Activated naive CD8-positive, alpha-beta T cell treated with anti-CD3 and anti-CD28 coated beads, Interleukin-2, amount 50 U/mL, for 16 hours (primary cell): ENCODE measurements around the gene DERL3.

Experiments
- DNase-seq: peaks from one replicate; pipeline ENCODE4 v3.0.0-alpha.2; 2020; ENCODE audit warnings: low read depth, low spot score

Gene DERL3

DNA sequence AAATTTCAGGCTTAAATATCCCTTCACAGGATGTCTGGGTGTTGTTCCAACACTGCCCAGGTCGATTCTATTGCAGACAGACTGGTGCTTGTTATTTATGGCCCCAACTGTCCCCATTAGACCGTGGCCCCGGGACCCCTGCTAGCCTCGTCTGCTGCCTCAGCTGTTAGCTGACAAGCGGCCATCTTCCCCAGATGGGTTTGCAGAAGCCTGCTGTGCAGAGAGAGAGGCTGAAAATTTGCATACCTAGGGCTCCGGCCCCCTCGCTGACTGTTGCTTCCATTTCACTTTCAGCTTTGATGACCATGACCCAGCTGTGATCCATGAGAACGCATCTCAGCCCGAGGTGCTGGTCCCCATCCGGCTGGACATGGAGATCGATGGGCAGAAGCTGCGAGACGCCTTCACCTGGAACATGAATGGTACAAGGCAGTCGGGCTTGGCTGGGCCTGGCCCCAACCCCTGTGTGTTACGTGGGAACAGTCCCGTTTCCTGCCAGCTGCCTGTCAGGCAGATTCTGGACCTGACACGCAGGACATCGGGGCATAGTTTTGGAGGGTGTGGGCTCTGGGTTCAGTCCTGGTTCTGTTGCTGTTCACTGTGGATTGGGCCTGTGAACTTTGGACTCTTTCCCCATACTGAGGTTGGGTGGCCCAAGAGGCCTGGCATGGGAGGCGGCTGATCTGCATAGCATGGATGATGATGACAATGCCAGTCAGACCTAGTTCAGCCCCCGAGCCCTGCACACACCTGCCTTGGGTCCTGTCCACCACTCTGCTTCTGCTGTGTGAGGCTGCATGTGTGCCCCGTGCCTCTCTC is 35.6 kb downstream of the DERL3 start:
- no peak for DNase-seq

DNA sequence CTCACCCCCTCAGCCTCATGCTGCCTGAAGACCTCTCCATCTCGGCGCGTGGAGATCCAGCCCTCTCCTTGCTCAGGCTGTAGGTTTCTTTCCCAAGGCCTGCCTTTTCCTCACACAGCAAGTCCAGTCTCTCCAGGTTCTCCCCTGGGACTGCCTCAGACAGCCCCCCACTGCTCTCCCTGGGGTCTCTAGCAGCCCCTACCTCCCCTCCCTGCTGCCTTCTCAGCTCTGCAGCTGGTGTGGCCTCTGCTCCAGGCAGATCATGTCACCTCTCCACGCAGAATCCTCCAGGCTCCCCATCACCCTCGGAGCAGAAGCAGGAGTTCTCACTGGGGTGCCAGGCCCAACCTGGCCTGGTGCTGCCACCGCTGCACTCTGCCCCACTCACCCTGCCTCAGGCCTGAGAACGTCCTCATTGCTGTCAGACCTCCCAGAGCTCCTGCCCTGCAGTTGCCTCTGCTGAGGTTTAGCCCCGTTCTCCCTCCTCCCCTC is 36.9 kb downstream of the DERL3 start:
- no peak for DNase-seq

DNA sequence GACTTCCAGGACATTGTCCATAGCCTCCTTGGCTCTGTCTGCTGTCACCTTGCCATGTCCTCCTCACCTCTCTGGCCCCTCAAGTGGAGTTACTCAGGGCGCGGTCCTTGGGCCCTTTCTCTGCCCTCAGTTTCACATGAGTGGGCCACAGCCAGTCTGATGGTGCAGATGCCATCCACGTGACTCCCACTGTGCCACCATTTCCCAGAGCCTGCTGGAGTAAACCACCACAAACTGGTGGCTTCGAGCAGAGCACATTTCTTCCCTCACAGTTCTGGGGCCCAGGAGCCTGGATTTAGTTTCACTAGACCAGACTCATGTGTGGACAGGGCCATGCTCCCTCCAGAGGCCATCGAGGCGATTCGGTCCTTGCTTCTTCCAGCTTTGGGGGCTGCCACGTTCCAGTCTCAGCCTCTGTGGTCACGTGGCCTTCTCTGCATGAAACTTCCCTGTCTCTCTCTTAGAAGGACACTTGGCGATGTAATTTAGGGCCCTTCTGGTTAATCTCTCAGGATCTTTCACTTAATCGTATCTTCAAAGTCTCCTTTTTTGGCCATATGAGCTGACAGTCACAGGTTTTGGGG is 37.5 kb downstream of the DERL3 start:
- DNase-seq, result no peak

DNA sequence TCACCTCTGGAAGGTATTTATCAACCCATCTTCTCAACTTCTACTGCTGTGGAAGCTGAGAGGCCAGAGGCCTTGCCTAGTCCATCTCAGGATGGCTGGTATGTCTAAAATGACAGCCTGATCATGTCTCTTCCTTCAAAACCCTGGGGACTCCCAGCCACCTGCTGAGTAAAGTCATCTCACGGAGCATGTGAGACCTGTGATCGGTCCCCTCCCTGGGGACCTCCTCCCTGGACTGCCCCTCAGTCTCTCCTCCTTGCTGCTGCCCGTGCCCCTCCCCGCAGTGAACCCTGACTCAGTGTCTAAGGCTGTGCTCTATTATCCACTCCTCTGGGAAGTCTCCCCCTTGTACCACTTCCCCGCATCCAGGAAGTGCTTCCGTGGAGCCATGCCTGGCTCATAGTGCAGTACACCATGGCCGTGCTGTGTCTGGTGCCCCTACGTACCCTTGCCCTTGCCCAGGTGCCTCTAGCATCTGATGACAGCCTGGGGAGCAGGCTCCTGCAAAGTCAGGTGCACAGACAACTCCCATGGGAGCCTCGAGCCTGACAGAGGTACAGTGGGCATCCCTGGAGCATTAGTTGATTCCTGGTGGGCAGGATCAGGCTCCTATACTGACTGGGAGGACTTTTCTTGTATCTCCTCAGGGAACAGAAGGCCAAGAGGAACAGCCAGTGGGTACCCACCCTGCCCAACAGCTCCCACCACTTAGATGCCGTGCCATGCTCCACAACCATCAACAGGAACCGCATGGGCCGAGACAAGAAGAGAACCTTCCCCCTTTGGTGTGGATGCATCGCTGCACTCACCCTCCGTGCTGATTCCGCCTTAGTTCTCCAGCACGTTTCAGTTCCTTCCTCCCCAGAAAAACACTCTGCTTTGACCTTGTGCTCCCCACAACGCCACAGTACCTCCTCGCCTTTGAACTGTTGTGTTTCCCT is 38.2 kb downstream of the DERL3 start:
- no peak for DNase-seq

DNA sequence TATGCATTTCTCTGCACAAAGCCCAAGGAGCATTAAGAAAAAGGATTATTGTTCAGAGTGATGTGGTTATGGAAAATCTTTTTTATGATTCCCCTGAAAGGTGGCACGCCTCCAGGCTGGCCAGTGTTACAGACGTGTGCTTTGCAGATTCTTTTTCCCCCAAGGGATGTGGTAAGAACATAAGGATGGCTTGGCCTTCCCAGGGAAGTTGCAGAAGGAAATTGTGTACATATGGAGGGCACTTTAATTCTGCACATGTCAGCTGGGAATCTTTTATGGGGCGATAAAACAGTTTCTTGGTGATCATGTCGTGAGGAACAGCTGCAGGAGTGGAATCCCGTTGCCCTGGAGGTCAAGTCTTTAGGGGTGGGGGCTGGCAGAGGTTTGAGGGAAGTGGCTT is 42.3 kb downstream of the DERL3 start:
- DNase-seq, result no peak

DNA sequence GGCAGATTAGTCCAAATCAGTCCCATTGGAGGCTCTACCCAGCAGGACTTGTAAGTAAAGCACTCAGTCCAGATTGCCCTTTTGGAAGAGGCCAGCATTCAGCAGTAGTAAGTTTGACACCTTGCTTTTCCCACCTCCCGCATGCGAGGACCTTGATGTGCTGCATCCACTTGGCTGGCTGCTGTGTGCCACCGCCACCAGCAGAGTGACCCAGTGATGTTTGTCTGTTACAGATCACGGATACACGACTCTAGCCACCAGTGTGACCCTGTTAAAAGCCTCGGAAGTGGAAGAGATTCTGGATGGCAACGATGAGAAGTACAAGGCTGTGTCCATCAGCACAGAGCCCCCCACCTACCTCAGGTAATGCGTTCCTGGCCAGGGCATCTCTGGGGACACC is 45.5 kb downstream of the DERL3 start:
- DNase-seq, result no peak

DNA sequence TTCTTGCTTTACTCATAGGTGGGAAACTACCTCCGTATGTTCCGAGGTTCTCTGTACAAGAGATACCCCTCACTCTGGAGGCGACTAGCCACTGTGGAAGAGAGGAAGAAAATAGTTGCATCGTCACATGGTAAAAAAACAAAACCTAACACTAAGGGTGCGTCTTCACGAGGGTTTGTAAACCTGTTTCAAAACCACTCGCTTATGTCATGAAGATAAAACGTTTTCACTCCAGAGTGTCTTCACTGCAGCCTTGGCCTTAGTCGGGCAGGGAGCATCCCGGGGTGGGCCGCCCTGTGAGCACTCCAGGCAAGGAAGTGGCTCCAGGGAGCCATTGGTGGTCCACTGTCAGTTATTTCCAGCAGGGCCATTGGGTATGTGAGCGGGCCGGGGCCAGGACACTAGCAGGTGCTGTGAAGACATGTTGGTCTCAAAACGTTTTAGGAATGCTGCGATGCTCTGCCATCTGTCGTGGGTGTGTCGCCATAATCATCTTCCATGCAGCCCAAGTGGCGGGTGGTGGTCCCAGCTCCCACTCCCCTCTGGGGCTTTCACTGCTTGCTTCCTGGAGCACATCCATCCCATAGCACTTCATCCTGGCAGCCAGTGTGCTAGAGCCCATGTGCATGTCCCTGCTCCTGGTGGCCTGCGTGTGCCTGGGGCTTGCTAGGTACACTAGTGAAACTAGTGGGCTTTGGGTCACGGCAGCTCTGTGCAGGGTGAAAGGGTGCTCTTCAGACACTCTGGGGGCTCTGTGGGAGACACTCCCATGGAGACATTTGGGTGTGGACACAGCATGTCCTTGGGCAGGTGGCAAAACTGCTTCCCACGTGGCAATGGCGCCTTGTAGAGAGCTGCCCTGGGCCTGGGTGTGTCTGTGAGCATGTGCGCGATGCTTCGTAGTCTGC is 46.8 kb downstream of the DERL3 start:
- DNase-seq, result no peak

DNA sequence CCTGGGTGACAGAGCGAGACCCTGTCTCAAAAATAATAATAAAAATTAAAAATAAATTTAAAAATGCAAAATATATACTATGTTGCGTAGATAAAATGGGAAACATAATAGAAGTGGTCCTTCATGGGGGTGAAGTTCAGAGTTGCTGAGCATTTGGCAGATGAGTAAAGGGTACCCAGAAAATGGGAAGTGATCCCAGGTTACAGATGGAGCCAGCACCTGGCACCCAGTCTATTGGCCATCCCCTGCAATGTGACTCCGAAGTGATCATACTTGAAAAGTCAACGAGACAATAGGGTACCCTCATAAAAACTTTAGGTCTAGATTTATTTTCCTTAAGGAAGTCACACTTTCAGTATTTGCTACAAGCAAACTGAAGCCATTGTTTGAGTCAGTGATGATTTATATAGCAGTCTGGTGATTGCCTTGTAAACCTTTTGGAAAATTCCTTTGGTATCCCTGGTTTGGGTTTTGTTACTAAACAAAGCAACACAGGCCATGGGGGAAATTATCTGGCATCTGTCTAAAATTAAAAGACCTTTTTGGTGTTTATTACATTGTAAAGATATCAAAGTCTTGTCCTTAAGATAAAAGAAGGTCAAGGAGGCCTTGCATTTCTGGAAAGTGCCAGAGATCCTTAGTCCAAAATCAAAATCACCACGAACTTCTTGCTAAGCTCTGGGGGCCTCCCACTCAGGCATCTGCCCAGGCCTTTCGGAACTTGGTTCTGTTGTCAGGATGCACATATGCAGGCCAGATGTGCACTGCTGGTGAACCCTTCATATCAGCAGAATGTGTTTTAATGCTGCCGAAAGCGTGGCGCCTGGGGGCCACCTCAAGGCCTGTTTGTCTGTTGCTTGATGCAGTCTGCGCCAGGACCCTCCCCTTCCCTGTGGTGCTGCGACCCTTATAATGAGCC is 47.7 kb downstream of the DERL3 start:
- no peak for DNase-seq

DNA sequence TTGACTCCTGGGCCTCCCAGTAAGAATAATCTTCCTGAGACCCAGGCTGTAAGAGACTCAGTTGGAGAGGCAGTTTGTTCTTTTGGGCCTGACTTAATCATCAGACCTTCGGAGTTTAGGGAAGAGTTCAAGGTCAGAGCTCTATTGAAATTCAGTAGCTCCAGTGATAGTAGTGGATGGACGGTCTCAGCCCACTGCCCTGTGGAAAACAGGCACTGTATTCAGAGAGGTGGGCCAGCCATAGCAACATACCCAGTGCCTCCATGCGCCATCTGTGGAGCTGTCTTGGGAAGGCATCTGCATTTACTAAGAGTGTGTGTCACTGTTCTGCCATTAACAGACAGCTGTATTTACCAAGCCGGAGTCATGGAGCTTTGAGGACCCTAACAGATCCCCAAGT is 49.2 kb downstream of the DERL3 start:
- no peak for DNase-seq

DNA sequence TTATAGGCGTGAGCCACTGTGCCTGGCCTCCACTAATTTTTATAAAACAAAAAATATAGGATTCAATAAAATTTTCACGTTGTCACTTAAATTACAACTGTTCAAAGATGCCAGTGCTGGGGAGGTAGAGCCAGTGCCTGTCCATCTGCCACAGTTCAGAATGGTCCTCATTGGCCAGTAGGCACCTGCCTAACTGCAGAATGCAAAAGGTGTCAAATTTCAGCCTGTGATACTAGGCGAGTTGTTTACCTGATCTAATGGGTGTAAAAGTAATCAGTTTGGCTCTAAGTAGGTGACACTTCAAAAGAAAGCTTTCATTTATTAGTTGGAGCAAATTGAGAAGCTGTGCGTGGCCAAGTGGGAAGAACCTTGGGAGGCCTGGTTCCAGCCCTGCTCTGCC is 49.7 kb downstream of the DERL3 start:
- no peak for DNase-seq

DNA sequence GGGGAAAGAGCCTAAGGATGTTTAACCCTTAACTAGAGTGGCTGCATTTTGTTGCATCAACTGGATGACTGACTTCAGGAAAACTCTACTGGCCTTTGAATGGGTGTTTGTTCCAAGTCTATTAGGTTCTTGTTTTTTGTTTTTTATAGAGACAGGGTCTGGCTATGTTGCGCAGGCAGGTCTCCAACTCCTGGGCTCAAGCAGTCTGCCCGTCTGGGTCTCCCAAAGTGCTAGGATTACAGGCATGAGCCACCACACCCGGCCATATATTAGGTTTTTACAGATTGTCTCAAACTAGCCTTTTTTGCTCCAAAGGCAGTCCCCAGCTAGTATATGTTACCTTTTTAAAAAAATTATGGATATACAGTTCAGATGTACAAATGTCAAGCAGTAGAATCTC is 50.9 kb downstream of the DERL3 start:
- no peak for DNase-seq

DNA sequence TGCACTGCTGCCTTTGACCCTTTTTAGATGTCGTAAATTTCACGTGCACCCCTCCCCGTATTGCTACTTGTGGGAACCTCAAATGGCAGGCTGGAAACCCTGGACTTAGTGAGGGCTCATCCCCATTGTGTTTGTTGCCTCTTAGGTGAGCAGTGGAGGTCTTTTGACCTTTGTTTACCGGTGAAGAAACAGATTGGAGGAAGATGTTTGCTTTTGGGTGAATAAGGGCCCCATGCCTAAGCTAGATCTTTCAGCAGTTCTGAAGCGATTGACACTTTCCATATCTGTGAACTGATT is 51.3 kb downstream of the DERL3 start:
- no peak for DNase-seq

DNA sequence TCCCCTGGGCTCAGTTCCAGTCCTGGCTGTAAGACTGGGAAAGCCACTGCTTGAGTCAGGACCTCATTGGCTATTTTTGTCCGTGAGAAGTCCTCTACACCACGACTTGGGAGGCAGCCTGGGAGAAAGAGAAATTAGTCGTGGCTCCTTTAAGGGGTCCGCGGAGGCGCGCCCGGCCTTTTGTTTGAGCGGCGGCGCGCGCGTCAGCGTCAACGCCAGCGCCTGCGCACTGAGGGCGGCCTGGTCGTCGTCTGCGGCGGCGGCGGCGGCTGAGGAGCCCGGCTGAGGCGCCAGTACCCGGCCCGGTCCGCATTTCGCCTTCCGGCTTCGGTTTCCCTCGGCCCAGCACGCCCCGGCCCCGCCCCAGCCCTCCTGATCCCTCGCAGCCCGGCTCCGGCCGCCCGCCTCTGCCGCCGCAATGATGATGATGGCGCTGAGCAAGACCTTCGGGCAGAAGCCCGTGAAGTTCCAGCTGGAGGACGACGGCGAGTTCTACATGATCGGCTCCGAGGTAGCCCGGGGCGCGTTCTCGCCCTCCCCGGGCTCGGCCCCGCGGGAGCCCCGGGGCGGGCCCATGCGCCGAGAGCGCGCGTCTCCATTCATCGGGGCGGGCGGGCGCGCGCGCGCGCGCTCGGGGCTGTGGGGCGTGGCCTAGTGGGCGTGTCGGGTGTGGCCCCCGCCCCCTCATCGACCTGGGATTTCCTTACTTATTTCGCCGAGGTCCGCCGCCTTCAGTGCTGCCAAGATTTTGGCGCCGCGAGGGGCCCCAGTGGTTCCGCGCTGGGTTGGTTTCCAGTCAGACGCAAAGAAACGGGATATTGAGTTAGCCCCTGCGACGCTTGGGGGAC is 51.8 kb downstream of the DERL3 start, which contains the start of gene SMARCB1:
TSS of gene SMARCB1 (plus strand) at position 215 of the 848 bp plus-strand sequence. CDS start at position 419, 204 bp downstream.
- peak; percentile 72 for DNase-seq

DNA sequence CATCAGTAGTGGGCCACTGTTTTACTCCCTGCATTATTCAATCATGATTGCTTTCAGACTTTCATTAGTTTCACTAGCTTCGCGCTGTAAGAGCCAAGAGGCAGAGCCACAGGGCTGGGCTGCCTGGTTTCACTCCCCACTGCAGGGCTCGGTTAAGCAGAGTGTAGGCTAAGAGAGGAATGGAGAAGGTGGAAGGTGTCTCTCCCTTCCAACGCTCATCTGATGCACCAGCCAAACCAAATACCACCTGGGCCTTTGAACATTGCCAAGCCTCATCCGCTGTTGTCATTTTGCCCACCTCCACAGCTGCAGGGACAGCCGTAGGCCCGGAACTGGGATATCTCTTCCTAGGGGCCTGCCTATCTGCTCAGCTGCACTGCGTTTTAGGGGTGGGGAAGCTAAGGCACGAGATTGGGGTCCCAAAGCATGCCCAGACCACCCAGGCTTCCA is 52.5 kb downstream of the DERL3 start:
- DNase-seq, result no peak
